Gastrocnemius medialis (tissue), 4 donors: ENCODE results near the gene HINT2.

Source experiments
- CTCF ChIP-seq, 5 experiments: fragments of 450-650 bp in 3 of 5; fragments of 200-600 bp in 2 of 5; sonication (generic) in 2 of 5; IDR thresholded peaks in 4 of 5; conservative IDR thresholded peaks in 1 of 5; 1 replicate in 4 of 5; 2 replicates in 1 of 5; pipeline ENCODE4 v1.5.1; 2016 to 2019; ENCODE audit warnings: antibody characterized with exemption in 5 of 5, mild to moderate bottlenecking in 3 of 5, moderate library complexity in 3 of 5
- POLR2A ChIP-seq, 2 donors: fragments of 450-650 bp; IDR thresholded peaks; one replicate each; pipeline ENCODE4 v1.6.1; 2017; ENCODE audit warnings: antibody characterized with exemption in 2 of 2, mild to moderate bottlenecking in 2 of 2, moderate library complexity in 2 of 2

DNA sequence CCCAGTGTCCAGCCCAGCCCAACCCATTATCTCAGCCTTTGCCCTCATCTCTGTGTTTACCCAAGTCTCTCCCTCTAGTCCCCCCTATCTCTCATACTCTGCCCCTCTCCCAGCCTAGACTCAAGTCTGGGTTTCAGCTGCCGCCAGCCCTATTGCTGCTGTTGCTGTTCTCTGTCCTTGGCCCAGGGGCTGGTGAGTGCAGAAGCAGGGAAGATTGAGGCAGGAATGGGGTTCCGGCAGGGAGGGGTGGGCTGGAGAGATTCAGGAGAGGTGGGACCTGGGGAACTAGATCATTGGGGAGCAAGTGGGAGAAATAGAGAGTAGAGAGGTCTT is 14.9 kb upstream of the HINT2 start:
- TF ChIP-seq POLR2A (IDR thresholded peaks at IDR 0.05): no peak
- no peak for TF ChIP-seq CTCF (IDR thresholded peaks at IDR 0.05 in 4 of 5, conservative IDR thresholded peaks at IDR 0.05 in 1 of 5)
